ENCODE results near the gene GNAT1.

DNA sequence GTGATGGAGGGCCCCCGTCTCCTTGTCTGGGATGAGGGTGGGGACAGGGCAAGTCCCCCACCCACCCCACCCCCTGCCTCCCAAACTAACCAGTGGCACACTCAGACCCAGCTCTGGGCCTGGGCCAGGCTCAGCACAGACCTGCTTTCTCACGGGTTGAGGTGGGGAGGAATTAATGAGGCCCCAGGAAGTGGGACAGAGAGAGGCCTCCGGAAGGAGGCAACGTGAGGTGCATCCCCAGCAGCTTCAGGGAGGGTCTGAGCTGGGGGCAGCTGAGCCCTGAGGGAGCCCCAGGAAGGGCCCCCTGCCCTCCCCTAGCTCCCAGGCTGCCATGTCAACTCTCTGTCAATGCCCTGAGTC, 29.6 kb downstream of the GNAT1 start:
- no peak for TF ChIP-seq POLR2A (IDR thresholded peaks at IDR 0.05)
- TF ChIP-seq CTCF (IDR thresholded peaks at IDR 0.05): no peak
